HEK293 (cell line): ENCODE measurements around the gene RNF41.

Experiments used
- GLIS2 ChIP-seq: fragments of 450-650 bp; formaldehyde crosslinking; IDR thresholded peaks from 2 replicates; pipeline ENCODE4 v1.5.1; 2016; ENCODE audit warnings: missing biosample characterization, missing genetic modification characterization
- KLF10 ChIP-seq: fragments of 450-650 bp; IDR thresholded peaks from 2 replicates; pipeline ENCODE4 v1.5.1; 2018; ENCODE audit warnings: missing biosample characterization, mild to moderate bottlenecking, missing genetic modification characterization
- KLF8 ChIP-seq: fragments of 450-650 bp; formaldehyde crosslinking; IDR thresholded peaks from 2 replicates; pipeline ENCODE4 v1.5.1; 2016; ENCODE audit warnings: missing biosample characterization, missing genetic modification characterization
- REPIN1 ChIP-seq: fragments of 450-650 bp; formaldehyde crosslinking; IDR thresholded peaks from 2 replicates; pipeline ENCODE4 v1.5.1; 2017; ENCODE audit warnings: missing biosample characterization, missing genetic modification characterization, low read depth
- SP7 ChIP-seq: fragments of 450-650 bp; formaldehyde crosslinking; IDR thresholded peaks from 2 replicates; pipeline ENCODE4 v1.5.1; 2016; ENCODE audit warnings: missing biosample characterization, missing genetic modification characterization
- ZBTB21 ChIP-seq: fragments of 450-650 bp; formaldehyde crosslinking; IDR thresholded peaks from 2 replicates; pipeline ENCODE4 v1.5.1; 2017; ENCODE audit warnings: missing biosample characterization, missing genetic modification characterization
- ZNF114 ChIP-seq: fragments of 450-650 bp; formaldehyde crosslinking; IDR thresholded peaks from 2 replicates; pipeline ENCODE4 v1.5.0; 2017; ENCODE audit warnings: missing biosample characterization, missing genetic modification characterization
- ZNF311 ChIP-seq: fragments of 450-650 bp; formaldehyde crosslinking; IDR thresholded peaks from 2 replicates; pipeline ENCODE4 v1.5.1; 2017; ENCODE audit warnings: missing biosample characterization, missing genetic modification characterization, borderline replicate concordance
- ZNF335 ChIP-seq: fragments of 450-650 bp; formaldehyde crosslinking; conservative IDR thresholded peaks from 2 replicates; pipeline ENCODE4 v1.5.1; 2016; ENCODE audit warnings: missing biosample characterization, missing genetic modification characterization
- ZNF341 ChIP-seq: fragments of 450-650 bp; formaldehyde crosslinking; IDR thresholded peaks from 2 replicates; pipeline ENCODE4; 2016; ENCODE audit warnings: low read depth, missing biosample characterization, missing genetic modification characterization
- ZNF423 ChIP-seq: fragments of 450-650 bp; formaldehyde crosslinking; IDR thresholded peaks from 2 replicates; pipeline ENCODE4 v1.5.1; 2016; ENCODE audit warnings: missing biosample characterization, missing genetic modification characterization
- ZNF530 ChIP-seq: fragments of 450-650 bp; formaldehyde crosslinking; IDR thresholded peaks from 2 replicates; pipeline ENCODE4 v1.5.1; 2016; ENCODE audit warnings: low read depth, missing biosample characterization, missing genetic modification characterization
- ZNF544 ChIP-seq: fragments of 450-650 bp; formaldehyde crosslinking; IDR thresholded peaks from 2 replicates; pipeline ENCODE4 v1.5.0; 2017; ENCODE audit warnings: missing biosample characterization, missing genetic modification characterization
- ZNF558 ChIP-seq: fragments of 450-650 bp; formaldehyde crosslinking; IDR thresholded peaks from 2 replicates; pipeline ENCODE4 v1.5.1; 2016; ENCODE audit warnings: missing biosample characterization, missing genetic modification characterization
- ZNF560 ChIP-seq: fragments of 450-650 bp; formaldehyde crosslinking; IDR thresholded peaks from 2 replicates; pipeline ENCODE4 v1.5.1; 2017; ENCODE audit warnings: missing biosample characterization, missing genetic modification characterization, borderline replicate concordance
- ZNF629 ChIP-seq: fragments of 450-650 bp; formaldehyde crosslinking; IDR thresholded peaks from 2 replicates; pipeline ENCODE4 v1.5.1; 2017; ENCODE audit warnings: missing biosample characterization, missing genetic modification characterization
- TF ChIP-seq, protein P1 (sequence below): fragments of 450-650 bp; formaldehyde crosslinking; IDR thresholded peaks from 2 replicates; pipeline ENCODE4 v1.5.1; 2016; ENCODE audit warnings: missing biosample characterization, missing genetic modification characterization
- TF ChIP-seq, protein P2 (sequence below): fragments of 450-650 bp; formaldehyde crosslinking; IDR thresholded peaks from 2 replicates; pipeline ENCODE4 v1.5.1; 2016; ENCODE audit warnings: missing biosample characterization, missing genetic modification characterization
- TF ChIP-seq, protein P3 (sequence below): fragments of 450-650 bp; formaldehyde crosslinking; IDR thresholded peaks from 2 replicates; pipeline ENCODE4 v1.5.1; 2016; ENCODE audit warnings: missing biosample characterization, missing genetic modification characterization
- TF ChIP-seq, protein P4 (sequence below): fragments of 450-650 bp; formaldehyde crosslinking; IDR thresholded peaks from 2 replicates; pipeline ENCODE4 v1.5.1; 2016; ENCODE audit warnings: missing biosample characterization, missing genetic modification characterization
- TF ChIP-seq, protein P5 (sequence below): fragments of 450-650 bp; formaldehyde crosslinking; IDR thresholded peaks from 2 replicates; pipeline ENCODE4 v1.5.1; 2016; ENCODE audit warnings: missing biosample characterization, missing genetic modification characterization, low read depth
- TF ChIP-seq, protein P6 (sequence below): fragments of 450-650 bp; formaldehyde crosslinking; IDR thresholded peaks from 2 replicates; pipeline ENCODE4; 2016; ENCODE audit warnings: missing biosample characterization, missing genetic modification characterization
- TF ChIP-seq, protein P7 (sequence below): fragments of 450-650 bp; formaldehyde crosslinking; IDR thresholded peaks from 2 replicates; pipeline ENCODE4 v1.5.1; 2016; ENCODE audit warnings: missing biosample characterization, missing genetic modification characterization, borderline replicate concordance

The RNF41 gene

DNA sequence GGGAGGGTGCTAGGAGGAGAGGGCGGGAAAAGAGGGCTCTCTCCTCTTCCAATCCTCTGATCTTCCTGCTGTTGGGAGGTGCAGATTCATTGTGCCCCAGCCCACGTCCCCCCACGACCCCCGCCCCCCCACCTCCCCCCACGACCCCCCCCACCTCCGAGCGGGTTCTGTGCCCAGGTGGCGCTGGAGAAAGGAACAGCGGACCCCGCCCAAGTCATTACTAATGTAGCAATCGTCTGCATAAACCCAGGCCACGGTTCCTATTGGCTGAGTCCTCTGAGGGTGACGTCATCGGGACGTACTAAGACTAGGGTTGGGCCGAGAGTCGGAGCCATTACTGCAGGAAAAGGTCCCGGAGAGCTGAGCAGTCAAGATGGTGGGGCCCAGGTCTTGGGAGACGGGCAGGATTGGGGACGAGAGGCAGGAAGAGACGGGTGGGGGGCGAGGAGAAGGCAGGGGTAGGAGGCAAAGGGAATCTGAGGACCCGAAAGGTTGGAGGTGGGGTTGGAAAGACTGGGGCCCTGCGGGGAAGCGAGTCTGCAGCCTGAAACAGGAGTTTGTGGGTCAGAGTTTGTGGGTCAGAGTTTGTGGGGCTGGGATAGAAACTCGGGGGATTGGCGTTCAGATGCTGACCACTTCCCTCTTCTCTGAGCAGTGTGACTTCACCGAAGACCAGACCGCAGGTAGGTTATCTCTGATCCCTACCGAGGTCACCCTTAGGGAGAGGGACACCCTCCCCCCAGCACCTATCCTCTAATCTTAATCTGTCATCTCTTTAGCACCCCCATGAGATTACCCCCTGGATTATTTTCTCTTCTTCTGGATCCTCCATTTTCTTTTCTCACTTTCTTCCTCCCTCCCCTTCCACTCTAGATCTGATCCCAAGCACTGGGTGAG lies 63.4 kb downstream of the RNF41 start, which contains the start of gene MYL6 (continued):
- TF ChIP-seq, protein P1, sequence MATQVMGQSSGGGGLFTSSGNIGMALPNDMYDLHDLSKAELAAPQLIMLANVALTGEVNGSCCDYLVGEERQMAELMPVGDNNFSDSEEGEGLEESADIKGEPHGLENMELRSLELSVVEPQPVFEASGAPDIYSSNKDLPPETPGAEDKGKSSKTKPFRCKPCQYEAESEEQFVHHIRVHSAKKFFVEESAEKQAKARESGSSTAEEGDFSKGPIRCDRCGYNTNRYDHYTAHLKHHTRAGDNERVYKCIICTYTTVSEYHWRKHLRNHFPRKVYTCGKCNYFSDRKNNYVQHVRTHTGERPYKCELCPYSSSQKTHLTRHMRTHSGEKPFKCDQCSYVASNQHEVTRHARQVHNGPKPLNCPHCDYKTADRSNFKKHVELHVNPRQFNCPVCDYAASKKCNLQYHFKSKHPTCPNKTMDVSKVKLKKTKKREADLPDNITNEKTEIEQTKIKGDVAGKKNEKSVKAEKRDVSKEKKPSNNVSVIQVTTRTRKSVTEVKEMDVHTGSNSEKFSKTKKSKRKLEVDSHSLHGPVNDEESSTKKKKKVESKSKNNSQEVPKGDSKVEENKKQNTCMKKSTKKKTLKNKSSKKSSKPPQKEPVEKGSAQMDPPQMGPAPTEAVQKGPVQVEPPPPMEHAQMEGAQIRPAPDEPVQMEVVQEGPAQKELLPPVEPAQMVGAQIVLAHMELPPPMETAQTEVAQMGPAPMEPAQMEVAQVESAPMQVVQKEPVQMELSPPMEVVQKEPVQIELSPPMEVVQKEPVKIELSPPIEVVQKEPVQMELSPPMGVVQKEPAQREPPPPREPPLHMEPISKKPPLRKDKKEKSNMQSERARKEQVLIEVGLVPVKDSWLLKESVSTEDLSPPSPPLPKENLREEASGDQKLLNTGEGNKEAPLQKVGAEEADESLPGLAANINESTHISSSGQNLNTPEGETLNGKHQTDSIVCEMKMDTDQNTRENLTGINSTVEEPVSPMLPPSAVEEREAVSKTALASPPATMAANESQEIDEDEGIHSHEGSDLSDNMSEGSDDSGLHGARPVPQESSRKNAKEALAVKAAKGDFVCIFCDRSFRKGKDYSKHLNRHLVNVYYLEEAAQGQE (tag by site-specific recombination) = peak; percentile 50; the same call in 1 of the 2 replicates
- TF ChIP-seq ZNF530 (tag by site-specific recombination) (no peak), ZNF114 (no peak), SP7 (tag by site-specific recombination) (peak; percentile 93), ZNF558 (tag by site-specific recombination) (peak; percentile 65; the same call in 1 of the 2 replicates), GLIS2 (peak; percentile 70), ZNF560 (tag by site-specific recombination) (no peak), ZNF544 (no peak), KLF10 (tag by site-specific recombination) (0 out of 2 replicates have a peak, but pooled peaks have one; percentile 46), ZNF629 (peak; percentile 96), KLF8 (tag by site-specific recombination) (peak; percentile 88), ZBTB21 (peak; percentile 96), ZNF311 (tag by site-specific recombination) (no peak), ZNF335 (peak; percentile 67), REPIN1 (tag by site-specific recombination) (peak; percentile 91), ZNF423 (peak; percentile 71), ZNF341 (tag by site-specific recombination) (peak; percentile 86)
- TF ChIP-seq, protein P2, sequence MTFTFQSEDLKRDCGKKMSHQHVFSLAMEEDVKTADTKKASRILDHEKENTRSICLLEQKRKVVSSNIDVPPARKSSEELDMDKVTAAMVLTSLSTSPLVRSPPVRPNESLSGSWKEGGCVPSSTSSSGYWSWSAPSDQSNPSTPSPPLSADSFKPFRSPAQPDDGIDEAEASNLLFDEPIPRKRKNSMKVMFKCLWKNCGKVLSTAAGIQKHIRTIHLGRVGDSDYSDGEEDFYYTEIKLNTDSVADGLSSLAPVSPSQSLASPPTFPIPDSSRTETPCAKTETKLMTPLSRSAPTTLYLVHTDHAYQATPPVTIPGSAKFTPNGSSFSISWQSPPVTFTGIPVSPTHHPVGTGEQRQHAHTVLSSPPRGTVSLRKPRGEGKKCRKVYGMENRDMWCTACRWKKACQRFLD (tag by site-specific recombination) = no peak
- TF ChIP-seq, protein P3, sequence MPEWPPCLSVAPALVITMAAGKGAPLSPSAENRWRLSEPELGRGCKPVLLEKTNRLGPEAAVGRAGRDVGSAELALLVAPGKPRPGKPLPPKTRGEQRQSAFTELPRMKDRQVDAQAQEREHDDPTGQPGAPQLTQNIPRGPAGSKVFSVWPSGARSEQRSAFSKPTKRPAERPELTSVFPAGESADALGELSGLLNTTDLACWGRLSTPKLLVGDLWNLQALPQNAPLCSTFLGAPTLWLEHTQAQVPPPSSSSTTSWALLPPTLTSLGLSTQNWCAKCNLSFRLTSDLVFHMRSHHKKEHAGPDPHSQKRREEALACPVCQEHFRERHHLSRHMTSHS = peak; percentile 66; the same call in 1 of the 2 replicates
- TF ChIP-seq, protein P4, sequence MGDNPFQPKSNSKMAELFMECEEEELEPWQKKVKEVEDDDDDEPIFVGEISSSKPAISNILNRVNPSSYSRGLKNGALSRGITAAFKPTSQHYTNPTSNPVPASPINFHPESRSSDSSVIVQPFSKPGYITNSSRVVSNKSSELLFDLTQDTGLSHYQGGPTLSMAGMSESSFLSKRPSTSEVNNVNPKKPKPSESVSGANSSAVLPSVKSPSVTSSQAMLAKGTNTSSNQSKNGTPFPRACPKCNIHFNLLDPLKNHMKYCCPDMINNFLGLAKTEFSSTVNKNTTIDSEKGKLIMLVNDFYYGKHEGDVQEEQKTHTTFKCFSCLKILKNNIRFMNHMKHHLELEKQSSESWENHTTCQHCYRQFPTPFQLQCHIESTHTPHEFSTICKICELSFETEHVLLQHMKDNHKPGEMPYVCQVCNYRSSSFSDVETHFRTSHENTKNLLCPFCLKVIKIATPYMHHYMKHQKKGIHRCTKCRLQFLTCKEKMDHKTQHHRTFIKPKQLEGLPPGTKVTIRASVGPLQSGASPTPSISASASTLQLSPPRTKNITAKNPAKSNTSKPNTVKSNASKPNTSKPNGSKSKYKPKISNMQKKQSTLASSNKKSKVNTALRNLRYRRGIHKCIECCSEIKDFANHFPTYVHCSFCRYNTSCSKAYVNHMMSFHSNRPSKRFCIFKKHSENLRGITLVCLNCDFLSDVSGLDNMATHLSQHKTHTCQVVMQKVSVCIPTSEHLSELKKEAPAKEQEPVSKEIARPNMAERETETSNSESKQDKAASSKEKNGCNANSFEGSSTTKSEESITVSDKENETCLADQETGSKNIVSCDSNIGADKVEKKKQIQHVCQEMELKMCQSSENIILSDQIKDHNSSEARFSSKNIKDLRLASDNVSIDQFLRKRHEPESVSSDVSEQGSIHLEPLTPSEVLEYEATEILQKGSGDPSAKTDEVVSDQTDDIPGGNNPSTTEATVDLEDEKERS (tag by site-specific recombination) = peak; percentile 85; the same call in 1 of the 2 replicates
- TF ChIP-seq, protein P5, sequence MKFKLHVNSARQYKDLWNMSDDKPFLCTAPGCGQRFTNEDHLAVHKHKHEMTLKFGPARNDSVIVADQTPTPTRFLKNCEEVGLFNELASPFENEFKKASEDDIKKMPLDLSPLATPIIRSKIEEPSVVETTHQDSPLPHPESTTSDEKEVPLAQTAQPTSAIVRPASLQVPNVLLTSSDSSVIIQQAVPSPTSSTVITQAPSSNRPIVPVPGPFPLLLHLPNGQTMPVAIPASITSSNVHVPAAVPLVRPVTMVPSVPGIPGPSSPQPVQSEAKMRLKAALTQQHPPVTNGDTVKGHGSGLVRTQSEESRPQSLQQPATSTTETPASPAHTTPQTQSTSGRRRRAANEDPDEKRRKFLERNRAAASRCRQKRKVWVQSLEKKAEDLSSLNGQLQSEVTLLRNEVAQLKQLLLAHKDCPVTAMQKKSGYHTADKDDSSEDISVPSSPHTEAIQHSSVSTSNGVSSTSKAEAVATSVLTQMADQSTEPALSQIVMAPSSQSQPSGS (tag by site-specific recombination) = peak; percentile 100
- TF ChIP-seq, protein P6, sequence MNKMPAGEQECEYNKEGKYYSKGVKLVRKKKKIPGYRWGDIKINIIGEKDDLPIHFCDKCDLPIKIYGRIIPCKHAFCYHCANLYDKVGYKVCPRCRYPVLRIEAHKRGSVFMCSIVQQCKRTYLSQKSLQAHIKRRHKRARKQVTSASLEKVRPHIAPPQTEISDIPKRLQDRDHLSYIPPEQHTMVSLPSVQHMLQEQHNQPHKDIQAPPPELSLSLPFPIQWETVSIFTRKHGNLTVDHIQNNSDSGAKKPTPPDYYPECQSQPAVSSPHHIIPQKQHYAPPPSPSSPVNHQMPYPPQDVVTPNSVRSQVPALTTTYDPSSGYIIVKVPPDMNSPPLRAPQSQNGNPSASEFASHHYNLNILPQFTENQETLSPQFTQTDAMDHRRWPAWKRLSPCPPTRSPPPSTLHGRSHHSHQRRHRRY = no peak
- TF ChIP-seq, protein P7, sequence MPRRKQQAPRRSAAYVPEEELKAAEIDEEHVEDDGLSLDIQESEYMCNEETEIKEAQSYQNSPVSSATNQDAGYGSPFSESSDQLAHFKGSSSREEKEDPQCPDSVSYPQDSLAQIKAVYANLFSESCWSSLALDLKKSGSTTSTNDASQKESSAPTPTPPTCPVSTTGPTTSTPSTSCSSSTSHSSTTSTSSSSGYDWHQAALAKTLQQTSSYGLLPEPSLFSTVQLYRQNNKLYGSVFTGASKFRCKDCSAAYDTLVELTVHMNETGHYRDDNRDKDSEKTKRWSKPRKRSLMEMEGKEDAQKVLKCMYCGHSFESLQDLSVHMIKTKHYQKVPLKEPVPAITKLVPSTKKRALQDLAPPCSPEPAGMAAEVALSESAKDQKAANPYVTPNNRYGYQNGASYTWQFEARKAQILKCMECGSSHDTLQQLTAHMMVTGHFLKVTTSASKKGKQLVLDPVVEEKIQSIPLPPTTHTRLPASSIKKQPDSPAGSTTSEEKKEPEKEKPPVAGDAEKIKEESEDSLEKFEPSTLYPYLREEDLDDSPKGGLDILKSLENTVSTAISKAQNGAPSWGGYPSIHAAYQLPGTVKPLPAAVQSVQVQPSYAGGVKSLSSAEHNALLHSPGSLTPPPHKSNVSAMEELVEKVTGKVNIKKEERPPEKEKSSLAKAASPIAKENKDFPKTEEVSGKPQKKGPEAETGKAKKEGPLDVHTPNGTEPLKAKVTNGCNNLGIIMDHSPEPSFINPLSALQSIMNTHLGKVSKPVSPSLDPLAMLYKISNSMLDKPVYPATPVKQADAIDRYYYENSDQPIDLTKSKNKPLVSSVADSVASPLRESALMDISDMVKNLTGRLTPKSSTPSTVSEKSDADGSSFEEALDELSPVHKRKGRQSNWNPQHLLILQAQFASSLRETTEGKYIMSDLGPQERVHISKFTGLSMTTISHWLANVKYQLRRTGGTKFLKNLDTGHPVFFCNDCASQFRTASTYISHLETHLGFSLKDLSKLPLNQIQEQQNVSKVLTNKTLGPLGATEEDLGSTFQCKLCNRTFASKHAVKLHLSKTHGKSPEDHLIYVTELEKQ = peak; percentile 79
